A673 (cell line): ENCODE data around the gene LRRN4CL. TPM values are rescaled to one million over a fixed set of nuclear protein-coding genes. Genes with fewer than 3 reads are reported as not detected.

Experiments used
- BruUV-seq: library from RNA; stranded (reverse); fragments of 400-500 nt; replicated peaks from 2 replicates; lab custom pipeline; 2021; lab: Mats Ljungman, UMichigan
- CTCF ChIA-PET: fragments of 300-600 bp; sonication (Branson Sonifier 250); formaldehyde crosslinking; loops from one replicate; lab custom pipeline; 2022; ENCODE audit warnings: antibody characterized with exemption; lab: Charles Lee
- POLR2A ChIA-PET: fragments of 300-600 bp; sonication (Branson Sonifier 250); formaldehyde crosslinking; loops from one replicate; lab custom pipeline; 2022; ENCODE audit warnings: antibody characterized with exemption; ENCODE audit not compliant: low non-redundant PET; lab: Charles Lee
- DNase-seq: peaks from one replicate; pipeline ENCODE4 v3.0.0-alpha.2; 2015; ENCODE audit warnings: low spot score
- H3K27ac ChIP-seq: fragments of 200-600 bp; sonication (generic); 2 replicates; pipeline ENCODE4 v1.5.1; 2016; ENCODE audit warnings: mixed run types, low read depth, mild to moderate bottlenecking, mixed read lengths, antibody characterized with exemption, low read length; ENCODE audit not compliant: poor library complexity, severe bottlenecking
- H3K27me3 ChIP-seq: fragments of 200-600 bp; sonication (generic); replicated peaks from 2 replicates; pipeline ENCODE4 v1.6.1; 2017; ENCODE audit warnings: mixed run types, low read depth, mild to moderate bottlenecking, mixed read lengths, antibody characterized with exemption, low read length; ENCODE audit not compliant: insufficient read depth, poor library complexity
- H3K36me3 ChIP-seq: fragments of 200-600 bp; sonication (generic); 2 replicates; pipeline ENCODE4 v1.6.1; 2016; ENCODE audit warnings: mixed run types, mild to moderate bottlenecking, mixed read lengths, antibody characterized with exemption, low read length; ENCODE audit not compliant: insufficient read depth, poor library complexity, severe bottlenecking
- H3K4me1 ChIP-seq: fragments of 200-600 bp; sonication (generic); 2 replicates; pipeline ENCODE4 v1.6.1; 2017; ENCODE audit warnings: mixed run types, mild to moderate bottlenecking, mixed read lengths, antibody characterized with exemption, low read length; ENCODE audit not compliant: insufficient read depth, poor library complexity, severe bottlenecking
- H3K4me3 ChIP-seq: fragments of 200-600 bp; sonication (generic); 2 replicates; pipeline ENCODE4 v1.5.1; 2016; ENCODE audit warnings: low read depth, mixed run types, mild to moderate bottlenecking, mixed read lengths, low read length; ENCODE audit not compliant: poor library complexity, severe bottlenecking
- H3K9me3 ChIP-seq: fragments of 200-600 bp; sonication (generic); 2 replicates; pipeline ENCODE4 v1.6.1; 2016; ENCODE audit warnings: mixed run types, low read depth, mild to moderate bottlenecking, mixed read lengths, antibody characterized with exemption, low read length; ENCODE audit not compliant: poor library complexity, severe bottlenecking
- CTCF ChIP-seq: fragments of 300-800, 200-600 bp; sonication (generic); conservative IDR thresholded peaks from 2 replicates; pipeline ENCODE4 v1.5.1; 2017; ENCODE audit warnings: low read depth, mild to moderate bottlenecking, antibody characterized with exemption, low read length, moderate library complexity, mixed read lengths
- EZH2 ChIP-seq: fragments of 200-600 bp; sonication (generic); IDR thresholded peaks from 2 replicates; pipeline ENCODE4 v1.6.1; 2017; ENCODE audit warnings: borderline replicate concordance, low read depth, mild to moderate bottlenecking, mixed read lengths, antibody characterized with exemption, low read length; ENCODE audit not compliant: poor library complexity, severe bottlenecking
- intact Hi-C: fragments of 100-400 bp; cut with micrococcal nuclease; formaldehyde crosslinking; loops from one replicate; pipeline ENCODE4 v1.10.0; 2022; ENCODE audit not compliant: unreplicated experiment
- total RNA-seq: library from RNA; stranded (reverse); gene quantifications from 2 replicates; pipeline ENCODE4 v1.2.3, GENCODE V29; 2021

The LRRN4CL gene
- total RNA-seq, 1 experiment from 2014 or later: 0.37 TPM

- BruUV-seq: no TSS peak
- no peaks in the 10 kb centered on the region for H3K9me3 ChIP-seq
- ChIA-PET POLR2A (no interaction called here), CTCF (no interaction called here)
- TF ChIP-seq CTCF (no peak), EZH2 (no peak)
- no peak for DNase-seq
- peaks cover 12% of the 10 kb centered on the region for H3K4me1 ChIP-seq
- H3K36me3 ChIP-seq: peaks cover 31% of the 10 kb centered on the region
- peak overlapping the region; percentile 42 for H3K27ac ChIP-seq
- no peaks in the 10 kb centered on the region for H3K27me3 ChIP-seq
- H3K4me3 ChIP-seq: no peak overlapping the region
- intact Hi-C loops: no loop called here
These were observed 839 bp downstream of the LRRN4CL start for GRCh38 chr11:62688491-62688890.

- CTCF ChIA-PET: interaction anchor here (0.6 kb wide), 1 partner anchor 8 kb away, joined by 9 read pairs; no protein-coding TSS in a partner anchor
- POLR2A ChIA-PET: no interaction called here
- H3K4me3 ChIP-seq: no peak overlapping the region
These were observed 1.6 kb downstream of the LRRN4CL start for GRCh38 chr11:62687508-62688396.

GRCh38 chr11:62682518-62682917 lies 6.8 kb downstream of the LRRN4CL start:
- BruUV-seq: no TSS peak

More at GRCh38 chr11:62687508-62688396, 1.6 kb downstream of the LRRN4CL start:
- Histone ChIP-seq H3K36me3 (peaks cover 24% of the 10 kb centered on the region), H3K27ac (peak overlapping the region; percentile 42), H3K27me3 (no peaks in the 10 kb centered on the region), H3K4me1 (peaks cover 12% of the 10 kb centered on the region), H3K9me3 (no peaks in the 10 kb centered on the region)
- no TSS peak for BruUV-seq
- intact Hi-C loops: no loop called here
- DNase-seq: no peak
- TF ChIP-seq EZH2 (no peak), CTCF (no peak)

More at GRCh38 chr11:62682518-62682917, 6.8 kb downstream of the LRRN4CL start:
- no peak overlapping the region for H3K4me3 ChIP-seq
- intact Hi-C loops: no loop called here
- H3K27me3 ChIP-seq: no peaks in the 10 kb centered on the region
- ChIA-PET POLR2A (no interaction called here), CTCF (interaction anchor here (0.6 kb wide), 1 partner anchor 258 kb away, joined by 6 read pairs; no protein-coding TSS in a partner anchor)
- DNase-seq: no peak
- TF ChIP-seq EZH2 (no peak), CTCF (no peak)
- no peaks in the 10 kb centered on the region for H3K9me3 ChIP-seq
- peaks cover 2% of the 10 kb centered on the region for H3K36me3 ChIP-seq
- peaks cover 15% of the 10 kb centered on the region for H3K4me1 ChIP-seq
- H3K27ac ChIP-seq: no peak overlapping the region
